Lower leg skin (tissue), 3 donors: ENCODE data around the gene CDK8.

Source experiments
- POLR2A ChIP-seq, 2 donors: fragments of 450-650 bp; IDR thresholded peaks; one replicate each; pipeline ENCODE4 v1.6.1; 2016 to 2017; ENCODE audit warnings: antibody characterized with exemption in 2 of 2, mild to moderate bottlenecking in 1 of 2, moderate library complexity in 1 of 2
- TF ChIP-seq, protein P1 (sequence below), 3 donors: fragments of 450-650 bp; IDR thresholded peaks; one replicate each; pipeline ENCODE4 v1.5.1; 2016; ENCODE audit warnings: antibody characterized with exemption in 3 of 3, mild to moderate bottlenecking in 3 of 3, moderate library complexity in 2 of 3

DNA sequence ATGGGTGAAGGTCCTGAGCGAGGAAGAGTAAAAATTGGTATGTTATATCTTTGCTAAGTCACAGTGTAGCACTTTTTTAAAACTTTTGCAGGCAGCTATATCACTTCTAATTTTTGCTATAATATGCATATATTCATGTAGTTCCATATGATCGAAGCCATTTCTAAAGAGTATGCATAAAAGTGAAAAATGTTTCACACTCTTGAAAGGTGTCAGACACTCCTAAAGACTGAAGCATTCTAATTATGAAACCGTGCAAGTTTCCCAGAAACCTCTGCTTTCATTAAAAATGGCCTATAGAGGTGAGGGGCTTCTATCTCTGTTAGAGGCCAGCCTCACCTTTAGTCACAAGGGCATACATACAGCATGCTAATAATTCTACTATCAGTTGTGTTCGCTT is 128.9 kb downstream of the CDK8 start:
- TF ChIP-seq POLR2A (IDR thresholded peaks at IDR 0.05), result no peak
- TF ChIP-seq, protein P1, sequence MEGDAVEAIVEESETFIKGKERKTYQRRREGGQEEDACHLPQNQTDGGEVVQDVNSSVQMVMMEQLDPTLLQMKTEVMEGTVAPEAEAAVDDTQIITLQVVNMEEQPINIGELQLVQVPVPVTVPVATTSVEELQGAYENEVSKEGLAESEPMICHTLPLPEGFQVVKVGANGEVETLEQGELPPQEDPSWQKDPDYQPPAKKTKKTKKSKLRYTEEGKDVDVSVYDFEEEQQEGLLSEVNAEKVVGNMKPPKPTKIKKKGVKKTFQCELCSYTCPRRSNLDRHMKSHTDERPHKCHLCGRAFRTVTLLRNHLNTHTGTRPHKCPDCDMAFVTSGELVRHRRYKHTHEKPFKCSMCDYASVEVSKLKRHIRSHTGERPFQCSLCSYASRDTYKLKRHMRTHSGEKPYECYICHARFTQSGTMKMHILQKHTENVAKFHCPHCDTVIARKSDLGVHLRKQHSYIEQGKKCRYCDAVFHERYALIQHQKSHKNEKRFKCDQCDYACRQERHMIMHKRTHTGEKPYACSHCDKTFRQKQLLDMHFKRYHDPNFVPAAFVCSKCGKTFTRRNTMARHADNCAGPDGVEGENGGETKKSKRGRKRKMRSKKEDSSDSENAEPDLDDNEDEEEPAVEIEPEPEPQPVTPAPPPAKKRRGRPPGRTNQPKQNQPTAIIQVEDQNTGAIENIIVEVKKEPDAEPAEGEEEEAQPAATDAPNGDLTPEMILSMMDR (IDR thresholded peaks at IDR 0.05), result no peak
